ENCODE data around the gene METTL18.
"Not testable (repeated sequence)": the region's sequence is repeated elsewhere in the genome, so short reads cannot be mapped to it uniquely, and the experiment has no call there.

METTL18 gene

GRCh38 chr1:169794530-169795416, at the start of gene METTL18:
METTL18 (minus strand) TSS chr1:169794907; CDS start chr1:169793695, 1,212 bp downstream.
- DNase-seq (ENCODE audit: low read depth in 2 of 2), result peak; percentile 84

GRCh38 chr1:169838942-169839341, 44.2 kb upstream of the METTL18 start:
- DNase-seq (ENCODE audit: low read depth in 2 of 2), result no peak

- DNase-seq (ENCODE audit: low read depth in 2 of 2), result no peak
Measured at GRCh38 chr1:169836198-169836597, 41.5 kb upstream of the METTL18 start.

- DNase-seq (ENCODE audit: low read depth in 2 of 2), result no peak
Measured at GRCh38 chr1:169835647-169836046, 40.9 kb upstream of the METTL18 start.

- no peak for DNase-seq (ENCODE audit: low read depth in 2 of 2)
Measured at GRCh38 chr1:169834869-169835268, 40.2 kb upstream of the METTL18 start.

GRCh38 chr1:169833179-169833901, 38.6 kb upstream of the METTL18 start:
- DNase-seq (ENCODE audit: low read depth in 2 of 2), result no peak

- no peak for DNase-seq (ENCODE audit: low read depth in 2 of 2)
Measured at GRCh38 chr1:169829671-169830070, 35.0 kb upstream of the METTL18 start.

- DNase-seq (ENCODE audit: low read depth in 2 of 2), result no peak
Measured at GRCh38 chr1:169824153-169824552, 29.4 kb upstream of the METTL18 start.

- DNase-seq (ENCODE audit: low read depth in 2 of 2), result no peak
Measured at GRCh38 chr1:169821500-169821899, 26.8 kb upstream of the METTL18 start.

- no peak for DNase-seq (ENCODE audit: low read depth in 2 of 2)
Measured at GRCh38 chr1:169816617-169817016, 21.9 kb upstream of the METTL18 start.

- no peak for DNase-seq (ENCODE audit: low read depth in 2 of 2)
Measured at GRCh38 chr1:169814265-169814664, 19.6 kb upstream of the METTL18 start.

- DNase-seq (ENCODE audit: low read depth in 2 of 2), result no peak
Measured at GRCh38 chr1:169812131-169812530, 17.4 kb upstream of the METTL18 start.

GRCh38 chr1:169811418-169812035, 16.8 kb upstream of the METTL18 start:
- DNase-seq (ENCODE audit: low read depth in 2 of 2), result not testable (repeated sequence)

- DNase-seq (ENCODE audit: low read depth in 2 of 2), result no peak
Measured at GRCh38 chr1:169809370-169810095, 14.8 kb upstream of the METTL18 start.

- no peak for DNase-seq (ENCODE audit: low read depth in 2 of 2)
Measured at GRCh38 chr1:169804941-169805340, 10.2 kb upstream of the METTL18 start.

- DNase-seq (ENCODE audit: low read depth in 2 of 2), result no peak
Measured at GRCh38 chr1:169802888-169803287, 8.2 kb upstream of the METTL18 start.

- no peak for DNase-seq (ENCODE audit: low read depth in 2 of 2)
Measured at GRCh38 chr1:169797281-169797680, 2.6 kb upstream of the METTL18 start.

- DNase-seq (ENCODE audit: low read depth in 2 of 2), result no peak
Measured at GRCh38 chr1:169796274-169796810, 1.6 kb upstream of the METTL18 start.

- DNase-seq (ENCODE audit: low read depth in 2 of 2), result no peak
Measured at GRCh38 chr1:169795687-169796086, 980 bp upstream of the METTL18 start.

GRCh38 chr1:169793730-169794129, 977 bp downstream of the METTL18 start:
- no peak for DNase-seq (ENCODE audit: low read depth in 2 of 2)

GRCh38 chr1:169788402-169788801, 6.3 kb downstream of the METTL18 start:
- DNase-seq (ENCODE audit: low read depth in 2 of 2), result no peak

All from stimulated activated CD4-positive, alpha-beta T cell treated with anti-CD3 and anti-CD28 coated beads, Interleukin-12 subunit alpha, Interleukin-12 subunit beta, amount 100 ng/mL, for 24 hours (primary cell).